HepG2 (cell line): ENCODE data around the gene RTF1. TPM values are rescaled to one million over a fixed set of nuclear protein-coding genes. Genes with fewer than 3 reads are reported as not detected.

Source experiments
- ATAC-seq: fragments of 200-7000 bp; cut with Tn5 transposase; 3 replicates; pipeline ENCODE4 v1.9.1; 2020; ENCODE audit warnings: mild to moderate bottlenecking, moderate library complexity
- BruUV-seq: library from RNA; stranded (reverse); fragments of 400-500 nt; replicated peaks from 2 replicates; lab custom pipeline; 2021; lab: Mats Ljungman, UMichigan
- CTCF ChIA-PET: fragments of 300-600 bp; formaldehyde crosslinking; extraction: SDS; loops from one replicate; lab custom pipeline; 2021; ENCODE audit warnings: low total read pairs, inconsistent platforms, low intra/inter-chr PET ratio; lab: Yijun Ruan, JAX
- POLR2A ChIA-PET: fragments of 350-600 bp; sonication (Branson Sonifier 250); formaldehyde crosslinking; loops from one replicate; lab custom pipeline; 2020; ENCODE audit warnings: antibody characterized with exemption, inconsistent platforms; lab: Yijun Ruan, JAX
- DNase-seq: peaks from one replicate; pipeline ENCODE4 v3.0.0-alpha.2; 2015; ENCODE audit warnings: low spot score
- FAIRE-seq: peaks from 3 replicates; lab custom pipeline; 2011; peaks lifted over from hg19 to GRCh38; lab: Jason Lieb, UNC
- H2AFZ ChIP-seq: one replicate; pipeline ENCODE4 v1.6.1; 2011; ENCODE audit warnings: low read length, inconsistent platforms
- H3K27ac ChIP-seq: fragments of 300-600 bp; 3 replicates; pipeline ENCODE4 v1.8.0; 2011; ENCODE audit warnings: mixed run types, mild to moderate bottlenecking, mixed read lengths, low read length, inconsistent platforms; ENCODE audit not compliant: insufficient read depth; ENCODE audit errors: extremely low read length
- H3K27me3 ChIP-seq, 2 experiments: fragments of 200-600 bp in 1 of 2; 2 replicates in 1 of 2; 3 replicates in 1 of 2; pipeline versions ENCODE4 v1.6.0 to v1.8.0; 2011; ENCODE audit warnings: low read length in 2 of 2, mild to moderate bottlenecking in 2 of 2, moderate library complexity in 2 of 2, inconsistent platforms in 1 of 2; ENCODE audit not compliant: insufficient read depth in 2 of 2, control insufficient read depth in 1 of 2
- H3K36me3 ChIP-seq, 2 experiments: fragments of 200-600 bp in 1 of 2; replicated peaks in 1 of 2; 2 replicates in 1 of 2; 3 replicates in 1 of 2; pipeline versions ENCODE4 v1.5.1 to v1.8.0; 2011; ENCODE audit warnings: low read length in 2 of 2, inconsistent platforms in 1 of 2; ENCODE audit not compliant: insufficient read depth in 2 of 2, control insufficient read depth in 1 of 2
- H3K4me1 ChIP-seq: 2 replicates; pipeline ENCODE4 v1.5.1; 2012; ENCODE audit warnings: low read length, inconsistent platforms; ENCODE audit not compliant: insufficient read depth
- H3K4me2 ChIP-seq: 2 replicates; pipeline ENCODE4 v1.6.0; 2011; ENCODE audit warnings: low read depth, low read length, inconsistent platforms
- H3K4me3 ChIP-seq, 3 experiments: fragments of 200-600 bp in 1 of 3; sonication (generic), shearing (Covaris generic) in 1 of 3; replicated peaks in 1 of 3; 2 replicates each; pipeline ENCODE4 v1.5.1; 2011 to 2016; ENCODE audit warnings: low read length in 3 of 3, inconsistent platforms in 2 of 3, low read depth in 2 of 3, mild to moderate bottlenecking in 2 of 3, control low read depth in 1 of 3, mixed read lengths in 1 of 3; ENCODE audit not compliant: insufficient read depth in 1 of 3
- H3K79me2 ChIP-seq: one replicate; pipeline ENCODE4 v1.6.1; 2011; ENCODE audit warnings: low read length, inconsistent platforms; ENCODE audit not compliant: insufficient read depth
- H3K9ac ChIP-seq: 2 replicates; pipeline ENCODE4 v1.6.0; 2011; ENCODE audit warnings: mild to moderate bottlenecking, low read depth, low read length, inconsistent platforms; ENCODE audit not compliant: insufficient read depth
- H3K9me3 ChIP-seq: 2 replicates; pipeline ENCODE4 v1.5.1; 2012; ENCODE audit warnings: mild to moderate bottlenecking, low read length
- H4K20me1 ChIP-seq: 2 replicates; pipeline ENCODE4 v1.6.0; 2011; ENCODE audit warnings: inconsistent platforms, mild to moderate bottlenecking, low read length, moderate library complexity; ENCODE audit not compliant: insufficient read depth
- ADNP ChIP-seq: sonication (generic); formaldehyde crosslinking; IDR thresholded peaks from 2 replicates; pipeline ENCODE4 v1.4.0; 2020; ENCODE audit warnings: missing genetic modification reagents
- ARID5B ChIP-seq: IDR thresholded peaks from 2 replicates; pipeline ENCODE4 v1.4.0; 2020; ENCODE audit warnings: mild to moderate bottlenecking, missing genetic modification reagents
- ATAD3A ChIP-seq: sonication (generic); formaldehyde crosslinking; IDR thresholded peaks from 2 replicates; pipeline ENCODE4 v1.4.0; 2020; ENCODE audit warnings: missing genetic modification reagents
- FOXP1 ChIP-seq, 2 experiments: fragments of 450-650 bp in 1 of 2; IDR thresholded peaks; 2 replicates each; pipeline ENCODE4 v1.6.1; 2017 to 2018; ENCODE audit warnings: antibody characterized with exemption in 1 of 2
- GABPA ChIP-seq, 2 experiments: IDR thresholded peaks; 2 replicates each; pipeline ENCODE4 v1.6.1; 2011 to 2016; ENCODE audit warnings: low read depth in 2 of 2, low read length in 1 of 2, missing biosample characterization in 1 of 2, missing genetic modification characterization in 1 of 2
- GTF2F1 ChIP-seq: fragments of 150-350 bp; IDR thresholded peaks from 2 replicates; pipeline ENCODE4 v1.6.1; 2014; ENCODE audit warnings: low read length
- NCOA1 ChIP-seq: sonication (generic); formaldehyde crosslinking; IDR thresholded peaks from 2 replicates; pipeline ENCODE4 v1.9.0; 2021; ENCODE audit warnings: missing genetic modification reagents
- PCBP1 ChIP-seq: fragments of 200-400 bp; formaldehyde crosslinking; IDR thresholded peaks from 2 replicates; pipeline ENCODE4 v1.6.1; 2017; ENCODE audit warnings: mild to moderate bottlenecking, low read depth, low read length, borderline replicate concordance
- PHF8 ChIP-seq: sonication (generic); formaldehyde crosslinking; IDR thresholded peaks from 2 replicates; pipeline ENCODE4 v1.5.0; 2020; ENCODE audit warnings: missing genetic modification reagents
- TRIM24 ChIP-seq: sonication (generic); formaldehyde crosslinking; IDR thresholded peaks from 2 replicates; pipeline ENCODE4 v1.8.0; 2022; ENCODE audit warnings: mild to moderate bottlenecking, missing genetic modification reagents
- ZMAT3 ChIP-seq: sonication (generic); formaldehyde crosslinking; conservative IDR thresholded peaks from 2 replicates; pipeline ENCODE4 v1.7.0; 2021; ENCODE audit warnings: missing genetic modification reagents
- ZNF691 ChIP-seq: sonication (generic); formaldehyde crosslinking; IDR thresholded peaks from 2 replicates; pipeline ENCODE4 v1.4.0; 2020; ENCODE audit warnings: missing genetic modification reagents, low read depth, mild to moderate bottlenecking, borderline replicate concordance
- WGBS: methylation state at CpG from one replicate; pipeline ENCODE4 v1.1.6; 2017; ENCODE audit warnings: low lambda C conversion rate; 5-methylcytosine and 5-hydroxymethylcytosine counted together
- in situ Hi-C: cut with HindIII; loops from 2 replicates; pipeline ENCODE4 v1.10.0; 2017; ENCODE audit warnings: low pct_unique_long_range_greater_than_20kb; ENCODE audit not compliant: extremely low pct_ligation_motif_present
- intact Hi-C: fragments of 100-400 bp; cut with micrococcal nuclease; formaldehyde crosslinking; loops from one replicate; pipeline ENCODE4 v1.10.0; 2022; ENCODE audit not compliant: unreplicated experiment
- polyA plus RNA-seq, 8 experiments: library from polyadenylated mRNA; depleted of rRNA in 3 of 8; stranded (reverse) in 7 of 8; unstranded in 1 of 8; fragments of >200 nt; fragmentation: Illumina TruSeq in 4 of 8; extraction: Trizol in 4 of 8; gene quantifications; 2 replicates each; pipeline versions ENCODE4 v1.2.1 to v1.2.3, GENCODE V29; 2011 to 2016; ENCODE audit warnings: low read depth in 4 of 8, missing spikeins in 1 of 8, mixed read lengths in 1 of 8; ENCODE audit not compliant: insufficient read depth in 1 of 8
- total RNA-seq, 5 experiments: library from RNA; depleted of rRNA; stranded (reverse); fragments of >200 nt; fragmentation: Illumina TruSeq; extraction: Trizol; gene quantifications; 2 replicates each; pipeline ENCODE4 v1.2.3, GENCODE V29; 2016; ENCODE audit warnings: low read depth in 1 of 5
- TF ChIP-seq, protein P1 (sequence below): sonication (generic); formaldehyde crosslinking; IDR thresholded peaks from 2 replicates; pipeline ENCODE4 v1.4.0; 2020; ENCODE audit warnings: missing genetic modification reagents

RTF1 gene
- total and polyA plus RNA-seq, 2 of the 13 experiments (the other 11 are each of a cell fraction or from before 2014, with no cell fraction given): 13.9 to 17.9 TPM

- H3K27me3 ChIP-seq: no peaks in the 10 kb centered on the region
- no peak overlapping the region for H3K9ac ChIP-seq
- no peaks in the 10 kb centered on the region for H3K9me3 ChIP-seq
- H2AFZ ChIP-seq: no peak overlapping the region
- BruUV-seq: no TSS peak
- intact Hi-C loops: no loop called here
- CTCF ChIA-PET: no interaction called here
- H4K20me1 ChIP-seq: no peaks in the 10 kb centered on the region
- H3K4me1 ChIP-seq: peaks cover 7% of the 10 kb centered on the region; the same call in 1 of the 2 replicates
- H3K79me2 ChIP-seq: no peaks in the 10 kb centered on the region
- DNase-seq: no peak
- no peak overlapping the region for H3K27ac ChIP-seq
- POLR2A ChIA-PET: interaction anchor here (4.6 kb wide), 1 partner anchor 19 kb away, joined by 15 read pairs; the partner anchor contains the start of gene ITPKA
- H3K4me3 ChIP-seq: no peak overlapping the region
- H3K36me3 ChIP-seq: peaks cover 28 to 63% of the 10 kb centered on the region in 2 experiments
- no peak for ATAC-seq
- in situ Hi-C loops: no loop called here
- no peak overlapping the region for H3K4me2 ChIP-seq
- no peak for FAIRE-seq
- WGBS: 98% methylated on average over 8 of the region's 8 CpGs
- TF ChIP-seq ATAD3A (no peak), ARID5B (CRISPR knock-in tag) (no peak), PCBP1 (no peak), GTF2F1 (no peak)
- TF ChIP-seq, all 625 proteins: peak for 0
Observed at GRCh38 chr15:41474436-41474835, 57.5 kb downstream of the RTF1 start.

- POLR2A ChIA-PET: interaction anchor here (4.6 kb wide), 1 partner anchor 18 kb away, joined by 15 read pairs; the partner anchor contains the start of gene ITPKA
- Histone ChIP-seq H4K20me1 (no peaks in the 10 kb centered on the region), H3K36me3 (peaks cover 28 to 65% of the 10 kb centered on the region in 2 experiments), H3K27me3 (no peaks in the 10 kb centered on the region), H2AFZ (no peak overlapping the region), H3K4me1 (peaks cover 7% of the 10 kb centered on the region; the same call in 1 of the 2 replicates), H3K4me2 (no peak overlapping the region), H3K27ac (no peak overlapping the region), H3K4me3 (no peak overlapping the region), H3K79me2 (no peaks in the 10 kb centered on the region), H3K9ac (no peak overlapping the region), H3K9me3 (no peaks in the 10 kb centered on the region)
- DNase-seq (no peak), ATAC-seq (no peak), FAIRE-seq (no peak)
- CTCF ChIA-PET: no interaction called here
- BruUV-seq: no TSS peak
- WGBS: 96% methylated on average over 2 of the region's 2 CpGs
- intact Hi-C loops: no loop called here
- in situ Hi-C loops: no loop called here
- no peak for TF ChIP-seq ZMAT3 (CRISPR knock-in tag)
- TF ChIP-seq TRIM24 (CRISPR knock-in tag): no peak
- no peak for TF ChIP-seq GABPA (IDR thresholded peaks at IDR 0.05; ENCODE audit: low read depth, low read length)
- TF ChIP-seq GABPA (CRISPR knock-in tag; IDR thresholded peaks at IDR 0.05; ENCODE audit: low read depth): no peak
- no peak for TF ChIP-seq ADNP (CRISPR knock-in tag)
- no peak for TF ChIP-seq FOXP1 (IDR thresholded peaks at IDR 0.05)
- TF ChIP-seq FOXP1 (CRISPR knock-in tag; IDR thresholded peaks at IDR 0.05): no peak
- TF ChIP-seq, protein P1, sequence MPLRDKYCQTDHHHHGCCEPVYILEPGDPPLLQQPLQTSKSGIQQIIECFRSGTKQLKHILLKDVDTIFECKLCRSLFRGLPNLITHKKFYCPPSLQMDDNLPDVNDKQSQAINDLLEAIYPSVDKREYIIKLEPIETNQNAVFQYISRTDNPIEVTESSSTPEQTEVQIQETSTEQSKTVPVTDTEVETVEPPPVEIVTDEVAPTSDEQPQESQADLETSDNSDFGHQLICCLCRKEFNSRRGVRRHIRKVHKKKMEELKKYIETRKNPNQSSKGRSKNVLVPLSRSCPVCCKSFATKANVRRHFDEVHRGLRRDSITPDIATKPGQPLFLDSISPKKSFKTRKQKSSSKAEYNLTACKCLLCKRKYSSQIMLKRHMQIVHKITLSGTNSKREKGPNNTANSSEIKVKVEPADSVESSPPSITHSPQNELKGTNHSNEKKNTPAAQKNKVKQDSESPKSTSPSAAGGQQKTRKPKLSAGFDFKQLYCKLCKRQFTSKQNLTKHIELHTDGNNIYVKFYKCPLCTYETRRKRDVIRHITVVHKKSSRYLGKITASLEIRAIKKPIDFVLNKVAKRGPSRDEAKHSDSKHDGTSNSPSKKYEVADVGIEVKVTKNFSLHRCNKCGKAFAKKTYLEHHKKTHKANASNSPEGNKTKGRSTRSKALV: no peak
- no peak for TF ChIP-seq PHF8 (CRISPR knock-in tag)
- TF ChIP-seq NCOA1 (CRISPR knock-in tag): no peak
- no peak for TF ChIP-seq ZNF691 (CRISPR knock-in tag)
Observed at GRCh38 chr15:41474941-41475340, 58.0 kb downstream of the RTF1 start.
